Sigmoid colon (tissue), 4 donors: ENCODE results near the gene CEP97.

ENCODE experiments used
- EP300 ChIP-seq, 4 donors: sonication (generic); formaldehyde crosslinking; IDR thresholded peaks; one replicate each; pipeline ENCODE4 v1.6.1; 2017; ENCODE audit warnings: antibody characterized with exemption in 4 of 4
- POLR2A ChIP-seq, 2 donors: fragments of 450-650 bp; IDR thresholded peaks; one replicate each; pipeline ENCODE4 v1.6.1; 2016; ENCODE audit warnings: antibody characterized with exemption in 2 of 2, mild to moderate bottlenecking in 2 of 2, moderate library complexity in 2 of 2
- TF ChIP-seq, protein P1 (sequence below), 4 experiments: fragments of 450-650 bp in 3 of 4; fragments of 200-600 bp in 1 of 4; IDR thresholded peaks; one replicate each; pipeline ENCODE4 v1.5.1; 2016 to 2019; ENCODE audit warnings: antibody characterized with exemption in 4 of 4, mild to moderate bottlenecking in 3 of 4, moderate library complexity in 2 of 4

DNA sequence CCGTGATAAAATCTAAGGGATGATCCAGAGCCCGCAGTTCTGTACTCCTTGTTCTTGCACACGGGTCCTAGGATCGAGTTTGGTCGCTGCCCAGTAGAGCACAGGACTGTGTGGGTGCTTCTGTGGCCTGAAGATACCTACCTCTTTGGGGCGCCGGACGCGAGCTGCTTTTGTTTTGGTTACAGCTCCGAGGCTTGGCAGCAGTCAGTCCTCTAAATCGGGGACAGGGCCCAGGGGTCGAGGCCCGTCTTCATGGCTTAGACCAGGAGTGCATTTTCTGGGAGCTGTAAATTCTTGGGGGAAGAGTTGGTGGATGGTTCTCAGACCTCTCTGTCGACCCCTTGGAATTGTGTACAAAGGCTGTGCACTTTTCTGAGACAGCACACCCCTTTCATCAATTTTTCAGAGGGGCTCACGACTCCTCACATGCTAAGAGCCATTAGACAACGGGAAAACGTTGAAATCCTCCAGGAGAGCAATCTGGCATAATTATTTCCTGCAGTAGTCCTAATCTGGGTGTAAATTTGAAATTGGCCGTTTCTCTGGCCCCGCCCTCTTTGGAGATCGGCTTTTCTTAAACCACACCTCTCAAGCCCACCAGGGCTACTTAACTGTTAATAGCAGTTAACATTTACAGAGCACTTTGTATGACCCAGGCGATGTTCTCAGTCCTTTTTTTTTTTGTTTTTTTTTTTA lies 928 bp downstream of the CEP97 start:
- TF ChIP-seq, protein P1, sequence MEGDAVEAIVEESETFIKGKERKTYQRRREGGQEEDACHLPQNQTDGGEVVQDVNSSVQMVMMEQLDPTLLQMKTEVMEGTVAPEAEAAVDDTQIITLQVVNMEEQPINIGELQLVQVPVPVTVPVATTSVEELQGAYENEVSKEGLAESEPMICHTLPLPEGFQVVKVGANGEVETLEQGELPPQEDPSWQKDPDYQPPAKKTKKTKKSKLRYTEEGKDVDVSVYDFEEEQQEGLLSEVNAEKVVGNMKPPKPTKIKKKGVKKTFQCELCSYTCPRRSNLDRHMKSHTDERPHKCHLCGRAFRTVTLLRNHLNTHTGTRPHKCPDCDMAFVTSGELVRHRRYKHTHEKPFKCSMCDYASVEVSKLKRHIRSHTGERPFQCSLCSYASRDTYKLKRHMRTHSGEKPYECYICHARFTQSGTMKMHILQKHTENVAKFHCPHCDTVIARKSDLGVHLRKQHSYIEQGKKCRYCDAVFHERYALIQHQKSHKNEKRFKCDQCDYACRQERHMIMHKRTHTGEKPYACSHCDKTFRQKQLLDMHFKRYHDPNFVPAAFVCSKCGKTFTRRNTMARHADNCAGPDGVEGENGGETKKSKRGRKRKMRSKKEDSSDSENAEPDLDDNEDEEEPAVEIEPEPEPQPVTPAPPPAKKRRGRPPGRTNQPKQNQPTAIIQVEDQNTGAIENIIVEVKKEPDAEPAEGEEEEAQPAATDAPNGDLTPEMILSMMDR (IDR thresholded peaks at IDR 0.05): no peak
- TF ChIP-seq EP300 (IDR thresholded peaks at IDR 0.05) (no peak), POLR2A (IDR thresholded peaks at IDR 0.05) (no peak)
